Body of pancreas (tissue), 4 donors: Measurements from ENCODE around the gene MSN.

Experiments
- CTCF ChIP-seq, 7 experiments: fragments of 450-650 bp in 4 of 7; fragments of 200-600 bp in 3 of 7; sonication (generic) in 3 of 7; IDR thresholded peaks; one replicate each; pipeline ENCODE4 v1.5.1; 2016 to 2019; ENCODE audit warnings: antibody characterized with exemption in 7 of 7
- POLR2A ChIP-seq, 3 donors: fragments of 450-650 bp; IDR thresholded peaks; one replicate each; pipeline ENCODE4 v1.6.1; 2016; ENCODE audit warnings: antibody characterized with exemption in 3 of 3, mild to moderate bottlenecking in 2 of 3

DNA sequence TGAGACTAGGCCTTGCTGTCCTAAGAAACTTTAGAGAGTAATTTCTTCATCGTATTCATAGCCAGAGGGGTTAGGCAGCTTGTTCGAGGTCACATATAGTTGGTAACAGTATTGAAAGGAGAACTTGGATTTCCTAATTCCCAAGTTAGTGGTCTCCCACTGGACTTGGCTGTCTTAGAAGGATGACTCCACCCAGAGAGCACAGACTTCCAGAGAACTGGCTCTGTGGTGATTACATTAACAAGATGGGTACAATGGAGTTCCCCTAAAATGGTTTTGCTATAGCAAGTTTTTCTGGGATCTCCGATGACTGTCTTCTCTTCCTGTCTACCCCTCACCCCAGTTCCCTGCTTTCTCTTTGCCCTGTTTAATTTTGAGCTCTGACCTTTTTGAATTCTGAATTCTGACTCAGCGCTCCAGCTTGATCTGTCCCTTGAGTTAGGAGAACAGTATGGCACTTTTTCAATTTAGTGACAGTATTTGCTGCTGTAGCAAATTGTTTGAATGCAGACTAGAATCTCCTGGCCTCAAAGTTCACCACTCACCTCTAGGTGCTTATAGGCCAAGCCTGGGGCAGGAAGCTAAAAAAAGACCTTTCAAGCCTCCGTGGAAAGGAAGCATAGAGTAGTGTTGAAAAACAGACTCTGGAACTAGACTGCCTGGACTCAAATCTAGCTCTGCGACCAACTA is 6.9 kb downstream of the MSN start:
- TF ChIP-seq CTCF (IDR thresholded peaks at IDR 0.05) = no peak
- TF ChIP-seq POLR2A (IDR thresholded peaks at IDR 0.05) = no peak
